Ishikawa (cell line): ENCODE measurements around the gene SLC35E1.
A peak's percentile ranks its signal among the peaks of the same experiment; 100 is the strongest.

Experiments
- CEBPB ChIP-seq: IDR thresholded peaks from 2 replicates; pipeline ENCODE4 v1.6.1; 2012
- CREB1 ChIP-seq: IDR thresholded peaks from 2 replicates; pipeline ENCODE4 v1.6.1; 2012; ENCODE audit warnings: low read depth
- EGR1 ChIP-seq: IDR thresholded peaks from 2 replicates; pipeline ENCODE4 v1.6.1; 2012
- EP300 ChIP-seq: IDR thresholded peaks from 2 replicates; pipeline ENCODE4 v1.6.1; 2012; ENCODE audit warnings: borderline replicate concordance
- FOXM1 ChIP-seq: IDR thresholded peaks from 2 replicates; pipeline ENCODE4 v1.6.1; 2012; ENCODE audit warnings: low read depth, borderline replicate concordance
- MAX ChIP-seq: IDR thresholded peaks from 2 replicates; pipeline ENCODE4 v1.6.1; 2012
- NFIC ChIP-seq: IDR thresholded peaks from 2 replicates; pipeline ENCODE4 v1.6.1; 2012
- RAD21 ChIP-seq: IDR thresholded peaks from 2 replicates; pipeline ENCODE4 v1.6.1; 2012; ENCODE audit warnings: low read depth
- REST ChIP-seq: IDR thresholded peaks from 2 replicates; pipeline ENCODE4 v1.6.1; 2012; ENCODE audit warnings: low read depth, mild to moderate bottlenecking
- TAF1 ChIP-seq: IDR thresholded peaks from 2 replicates; pipeline ENCODE4 v1.6.1; 2012; ENCODE audit warnings: low read depth, mild to moderate bottlenecking
- TCF12 ChIP-seq: IDR thresholded peaks from 2 replicates; pipeline ENCODE4 v1.6.1; 2012; ENCODE audit warnings: low read depth
- TEAD4 ChIP-seq: IDR thresholded peaks from 2 replicates; pipeline ENCODE4 v1.6.1; 2012
- YY1 ChIP-seq: IDR thresholded peaks from 2 replicates; pipeline ENCODE4 v1.6.1; 2012; ENCODE audit warnings: low read depth
- ZBTB7A ChIP-seq: IDR thresholded peaks from 2 replicates; pipeline ENCODE4 v1.6.1; 2012; ENCODE audit warnings: low read depth
- TF ChIP-seq, protein P1 (sequence below): IDR thresholded peaks from 2 replicates; pipeline ENCODE4 v1.6.1; 2012

The SLC35E1 gene

GRCh38 chr19:16542045-16542909 lies 29.9 kb downstream of the SLC35E1 start, which contains the start of gene CHERP:
CHERP (minus strand) TSS chr19:16542437; CDS start chr19:16542378, 59 bp downstream.
- 0 out of 2 replicates have a peak, but pooled peaks have one; percentile 44 for TF ChIP-seq TCF12
- no peak; the same call in 1 of the 2 replicates for TF ChIP-seq EP300
- TF ChIP-seq MAX = peak; percentile 83
- TF ChIP-seq ZBTB7A = peak; percentile 82; the same call in 1 of the 2 replicates
- TF ChIP-seq TEAD4 = no peak; the same call in 1 of the 2 replicates
- TF ChIP-seq TAF1 = peak; percentile 86
- TF ChIP-seq REST = no peak
- no peak for TF ChIP-seq CEBPB
- TF ChIP-seq FOXM1 = no peak
- TF ChIP-seq NFIC = no peak
- TF ChIP-seq EGR1 = no peak; the same call in 1 of the 2 replicates
- peak; percentile 40 for TF ChIP-seq CREB1
- TF ChIP-seq, protein P1, sequence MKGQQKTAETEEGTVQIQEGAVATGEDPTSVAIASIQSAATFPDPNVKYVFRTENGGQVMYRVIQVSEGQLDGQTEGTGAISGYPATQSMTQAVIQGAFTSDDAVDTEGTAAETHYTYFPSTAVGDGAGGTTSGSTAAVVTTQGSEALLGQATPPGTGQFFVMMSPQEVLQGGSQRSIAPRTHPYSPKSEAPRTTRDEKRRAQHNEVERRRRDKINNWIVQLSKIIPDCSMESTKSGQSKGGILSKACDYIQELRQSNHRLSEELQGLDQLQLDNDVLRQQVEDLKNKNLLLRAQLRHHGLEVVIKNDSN = no peak; the same call in 1 of the 2 replicates
- TF ChIP-seq RAD21 = no peak
- 0 out of 2 replicates have a peak, but pooled peaks have one; percentile 17 for TF ChIP-seq YY1

DNA sequence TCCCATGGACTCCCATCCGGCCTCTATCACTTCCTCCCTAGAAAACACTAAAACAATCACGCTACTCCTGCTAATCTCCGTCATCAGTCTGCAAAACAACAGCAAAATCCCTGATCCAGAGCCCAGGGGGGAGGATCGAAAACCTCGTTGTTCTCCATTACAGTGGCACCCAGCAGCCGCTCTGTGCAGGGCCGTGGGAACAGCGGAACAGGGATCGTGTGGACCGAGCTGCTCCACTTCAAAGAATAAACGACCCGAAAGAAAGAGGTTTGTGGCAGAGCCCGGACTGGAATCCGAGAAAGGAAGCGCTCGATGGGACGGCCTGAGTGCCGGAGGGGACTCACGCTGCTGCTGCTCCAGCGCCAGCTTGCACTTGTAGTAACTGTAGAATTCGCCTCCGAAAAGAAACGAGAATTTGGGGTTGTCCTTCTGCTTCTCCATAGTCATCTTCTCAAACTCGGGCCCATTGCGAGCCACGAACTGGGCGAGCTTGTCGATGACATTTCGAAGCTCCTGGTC lies 30.6 kb downstream of the SLC35E1 start:
- TF ChIP-seq REST (no peak), MAX (no peak), ZBTB7A (no peak), EGR1 (no peak), TAF1 (no peak), TEAD4 (no peak), CEBPB (no peak), TCF12 (no peak), RAD21 (no peak), EP300 (no peak)

DNA sequence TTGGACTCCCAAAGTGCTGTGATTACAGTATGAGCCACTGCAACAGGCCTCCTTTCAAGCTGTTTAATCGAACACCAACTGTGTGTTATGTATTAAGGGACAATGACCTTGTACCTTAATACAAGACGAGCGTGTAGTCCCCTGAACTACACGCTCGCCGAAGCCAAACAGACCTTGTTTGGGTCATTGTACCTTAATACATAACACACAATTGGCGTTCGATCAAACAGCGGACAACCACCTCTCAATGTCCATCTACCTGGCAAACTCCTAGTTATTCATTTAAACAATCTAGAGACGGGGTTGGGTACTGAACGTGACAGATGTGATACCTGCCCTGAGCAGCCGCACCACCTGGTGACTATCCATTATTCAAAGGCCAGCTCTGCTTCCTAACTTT lies 31.3 kb downstream of the SLC35E1 start:
- TF ChIP-seq ZBTB7A (no peak), RAD21 (no peak), CREB1 (no peak), EP300 (no peak), TAF1 (no peak), MAX (no peak), REST (no peak), YY1 (no peak), FOXM1 (no peak), TCF12 (no peak), NFIC (no peak), EGR1 (no peak), TEAD4 (no peak)
- TF ChIP-seq, protein P1 = no peak
